Measurements from ENCODE around the gene COG3.

GRCh38 chr13:45436953-45437352 is 27.8 kb upstream of the COG3 start:
- no peak for TF ChIP-seq ZFX (IDR thresholded peaks at IDR 0.05)
- TF ChIP-seq CTCF (conservative IDR thresholded peaks at IDR 0.05) = no peak

Measured in C4-2B (cell line).